GM12875 (cell line): Measurements from ENCODE around the gene NHLRC2.
"Not testable (repeated sequence)": the region's sequence is repeated elsewhere in the genome, so short reads cannot be mapped to it uniquely, and the experiment has no call there.

ENCODE experiments used
- H3K4me3 ChIP-seq: one replicate; pipeline ENCODE4 v1.5.1; 2011; ENCODE audit warnings: low read depth, low read length, control low read depth
- TF ChIP-seq, protein P1 (sequence below): IDR thresholded peaks from 2 replicates; pipeline ENCODE4 v1.5.1; 2011; ENCODE audit warnings: low read depth, mild to moderate bottlenecking, control low read depth, inconsistent platforms, low read length, moderate library complexity, borderline replicate concordance; ENCODE audit not compliant: insufficient read depth

The NHLRC2 gene

DNA sequence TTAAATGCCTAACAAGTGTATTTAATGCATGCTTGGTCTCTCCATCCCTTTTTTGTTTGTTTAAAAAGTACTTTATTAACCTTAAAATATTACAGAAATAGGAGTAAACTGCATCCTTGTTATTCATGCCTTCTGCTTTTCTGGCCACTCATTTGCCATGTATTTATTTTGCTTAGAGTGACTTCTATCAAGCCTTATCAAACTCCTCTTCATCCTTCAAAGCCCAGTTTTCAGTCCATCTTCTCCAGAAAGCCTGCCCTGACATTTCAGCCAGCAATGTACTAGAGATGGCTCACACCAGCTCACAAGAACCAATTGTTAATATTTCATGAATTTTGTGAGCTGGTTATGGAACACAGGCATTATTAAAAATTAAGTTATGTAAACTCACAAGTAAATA, 82.8 kb downstream of the NHLRC2 start:
- no peak overlapping the region for H3K4me3 ChIP-seq
- TF ChIP-seq, protein P1, sequence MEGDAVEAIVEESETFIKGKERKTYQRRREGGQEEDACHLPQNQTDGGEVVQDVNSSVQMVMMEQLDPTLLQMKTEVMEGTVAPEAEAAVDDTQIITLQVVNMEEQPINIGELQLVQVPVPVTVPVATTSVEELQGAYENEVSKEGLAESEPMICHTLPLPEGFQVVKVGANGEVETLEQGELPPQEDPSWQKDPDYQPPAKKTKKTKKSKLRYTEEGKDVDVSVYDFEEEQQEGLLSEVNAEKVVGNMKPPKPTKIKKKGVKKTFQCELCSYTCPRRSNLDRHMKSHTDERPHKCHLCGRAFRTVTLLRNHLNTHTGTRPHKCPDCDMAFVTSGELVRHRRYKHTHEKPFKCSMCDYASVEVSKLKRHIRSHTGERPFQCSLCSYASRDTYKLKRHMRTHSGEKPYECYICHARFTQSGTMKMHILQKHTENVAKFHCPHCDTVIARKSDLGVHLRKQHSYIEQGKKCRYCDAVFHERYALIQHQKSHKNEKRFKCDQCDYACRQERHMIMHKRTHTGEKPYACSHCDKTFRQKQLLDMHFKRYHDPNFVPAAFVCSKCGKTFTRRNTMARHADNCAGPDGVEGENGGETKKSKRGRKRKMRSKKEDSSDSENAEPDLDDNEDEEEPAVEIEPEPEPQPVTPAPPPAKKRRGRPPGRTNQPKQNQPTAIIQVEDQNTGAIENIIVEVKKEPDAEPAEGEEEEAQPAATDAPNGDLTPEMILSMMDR = no peak

DNA sequence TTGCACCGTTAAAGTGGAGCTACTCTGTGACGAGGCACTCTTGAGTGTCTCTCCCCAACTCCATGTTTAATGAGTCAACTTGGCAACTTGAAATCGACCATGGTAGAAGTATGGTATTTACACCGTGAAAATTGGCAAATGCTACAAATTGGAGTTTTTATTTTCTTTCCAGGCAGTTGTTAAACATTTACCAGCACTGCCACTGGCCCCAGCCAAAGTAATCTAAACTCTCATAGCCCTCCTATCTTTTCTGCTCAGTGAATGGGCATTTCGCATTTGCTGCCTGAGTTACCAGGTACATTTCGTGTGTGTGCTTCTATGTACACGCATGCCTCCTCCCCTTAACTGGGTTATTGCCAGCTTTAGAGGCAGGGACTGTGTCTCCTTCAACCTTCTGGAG, 83.3 kb downstream of the NHLRC2 start:
- no peak overlapping the region for H3K4me3 ChIP-seq
- TF ChIP-seq, protein P1 = no peak

DNA sequence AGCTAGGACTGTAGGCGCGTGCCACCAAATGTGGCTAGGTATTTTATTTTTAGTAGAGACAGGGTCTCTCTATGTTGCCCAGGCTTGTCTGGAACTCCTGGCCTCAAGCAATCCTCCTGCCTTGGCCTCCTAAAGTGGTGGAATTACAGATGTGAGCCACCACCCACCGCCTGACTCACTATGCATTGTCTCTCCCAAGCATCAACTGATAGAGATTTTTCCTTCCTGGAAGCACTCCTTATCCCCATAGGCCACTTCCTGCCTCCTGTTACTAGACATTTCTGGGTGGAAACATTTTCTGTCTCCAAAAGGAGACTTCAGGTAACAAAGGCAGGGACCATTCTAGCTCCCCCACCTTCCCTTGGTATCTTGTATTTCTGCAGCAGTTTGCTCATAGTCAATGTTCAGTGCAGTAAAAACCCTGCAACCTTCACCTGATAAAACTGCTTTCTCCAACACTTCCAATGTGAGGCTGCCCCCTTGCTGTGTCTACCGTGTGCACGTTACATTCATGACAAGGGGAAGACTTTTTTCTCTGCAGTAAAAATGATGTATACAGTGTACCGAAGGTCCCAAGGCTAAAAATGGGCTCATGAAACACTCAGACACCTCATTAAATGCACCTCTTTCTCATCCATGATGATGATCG, 84.9 kb downstream of the NHLRC2 start:
- TF ChIP-seq, protein P1 = no peak
- H3K4me3 ChIP-seq = no peak overlapping the region

DNA sequence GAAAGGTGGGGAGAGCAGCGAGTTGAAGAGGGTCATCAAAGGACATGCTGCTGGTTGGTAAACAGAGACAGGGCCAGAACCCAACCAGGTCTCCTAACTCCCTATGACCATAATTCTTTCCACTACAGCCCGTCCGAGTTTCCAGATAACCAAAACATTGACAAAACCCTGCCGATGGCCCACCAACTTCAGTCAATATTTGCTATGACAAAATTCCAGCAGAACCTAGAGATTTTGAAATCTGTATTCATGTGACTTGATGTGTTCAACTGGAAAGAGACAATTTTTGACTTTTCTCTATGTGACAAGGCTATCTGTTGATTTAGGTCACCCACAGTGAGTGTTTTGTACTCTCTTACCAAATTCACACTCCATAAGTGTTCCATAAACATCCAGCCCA, 86.7 kb downstream of the NHLRC2 start:
- no peak overlapping the region for H3K4me3 ChIP-seq
- TF ChIP-seq, protein P1 = no peak

DNA sequence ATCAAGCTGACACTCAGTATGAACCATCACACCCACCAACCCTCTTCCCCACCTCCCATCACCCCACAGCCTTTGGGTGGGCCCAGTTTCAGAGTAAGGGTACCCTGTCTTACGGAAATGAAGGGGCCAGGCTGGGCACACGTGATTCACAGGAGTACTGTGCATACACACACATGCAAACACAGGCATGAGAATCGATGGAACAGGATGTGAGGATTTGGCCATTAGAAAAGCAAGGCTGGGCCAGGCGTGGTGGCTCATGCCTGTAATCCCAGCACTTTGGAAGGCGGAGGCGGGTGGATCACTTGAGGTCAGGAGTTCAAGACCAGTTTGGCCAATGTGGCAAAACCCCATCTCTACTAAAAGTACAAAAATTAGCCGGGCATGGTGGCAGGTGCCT, 88.7 kb downstream of the NHLRC2 start:
- H3K4me3 ChIP-seq = not testable (repeated sequence)

DNA sequence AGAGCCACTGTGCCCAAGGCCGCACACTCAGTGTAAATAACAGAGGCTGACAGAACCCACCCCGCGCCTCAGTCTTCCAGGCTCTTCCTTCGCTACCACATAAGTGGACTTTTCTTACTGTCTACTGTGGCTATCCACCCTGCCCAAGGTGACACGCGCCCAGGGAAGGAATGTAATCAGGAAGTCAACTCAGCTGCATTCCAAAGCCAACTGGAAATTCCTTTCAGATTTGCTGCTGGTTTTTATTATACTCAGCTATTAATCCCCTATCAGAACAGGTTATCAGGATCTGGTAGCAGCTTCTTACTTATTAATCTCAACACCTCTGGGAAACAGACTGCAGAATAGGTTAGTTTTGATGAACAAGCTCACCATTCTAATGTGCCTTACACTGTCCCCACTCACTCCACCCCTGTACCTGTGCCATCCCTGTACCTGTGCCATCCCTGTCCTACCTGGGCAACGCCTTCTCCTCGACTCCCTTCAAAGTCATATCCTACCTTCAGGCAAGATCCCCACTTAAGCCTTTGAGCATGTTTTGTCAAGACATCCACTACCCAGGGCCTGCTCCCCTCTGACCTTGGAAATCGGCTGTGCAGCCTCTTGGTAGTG, 90.7 kb downstream of the NHLRC2 start:
- H3K4me3 ChIP-seq = no peak overlapping the region
- TF ChIP-seq, protein P1 = no peak

DNA sequence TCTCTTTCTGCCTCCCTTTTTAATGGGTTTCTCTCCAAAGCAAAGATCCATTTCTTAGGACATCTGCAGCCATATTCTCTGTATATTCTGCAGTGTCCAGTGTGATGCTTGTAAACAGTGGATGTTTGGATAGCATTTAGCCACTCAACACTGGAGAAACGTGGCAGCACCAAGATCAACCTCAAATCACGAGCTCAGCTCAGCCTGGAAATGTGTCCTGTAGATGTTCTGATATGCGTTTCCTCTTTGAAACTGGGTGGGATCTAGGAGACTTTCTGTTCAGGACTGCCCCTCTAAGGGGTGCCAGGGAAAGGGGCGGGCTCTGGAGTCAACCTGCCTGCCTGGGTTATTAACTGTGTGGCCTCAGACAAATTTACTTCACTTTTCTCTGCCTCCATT, 91.2 kb downstream of the NHLRC2 start:
- TF ChIP-seq, protein P1 = no peak
- no peak overlapping the region for H3K4me3 ChIP-seq
